ENCODE results near the gene TMBIM4.

DNA sequence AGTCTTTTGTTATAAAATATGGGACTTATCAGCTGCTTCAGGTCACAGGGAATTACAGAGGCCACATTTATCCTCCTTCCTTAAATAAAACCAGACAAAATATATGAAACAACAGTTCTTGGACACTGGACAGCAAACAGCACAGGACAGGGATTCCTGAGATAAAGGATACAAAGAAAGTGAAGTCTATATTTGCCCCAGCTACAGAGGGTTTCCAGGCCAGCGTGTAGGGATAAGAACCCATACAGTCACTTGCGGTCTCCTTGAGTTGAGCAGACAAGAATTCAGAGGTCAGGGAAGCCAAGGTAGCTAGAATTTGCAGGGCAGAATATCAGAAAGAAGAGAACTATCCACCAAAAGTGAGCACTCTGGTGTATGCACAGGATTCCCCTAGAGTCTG lies 30.5 kb downstream of the TMBIM4 start:
- TF ChIP-seq, protein P1, sequence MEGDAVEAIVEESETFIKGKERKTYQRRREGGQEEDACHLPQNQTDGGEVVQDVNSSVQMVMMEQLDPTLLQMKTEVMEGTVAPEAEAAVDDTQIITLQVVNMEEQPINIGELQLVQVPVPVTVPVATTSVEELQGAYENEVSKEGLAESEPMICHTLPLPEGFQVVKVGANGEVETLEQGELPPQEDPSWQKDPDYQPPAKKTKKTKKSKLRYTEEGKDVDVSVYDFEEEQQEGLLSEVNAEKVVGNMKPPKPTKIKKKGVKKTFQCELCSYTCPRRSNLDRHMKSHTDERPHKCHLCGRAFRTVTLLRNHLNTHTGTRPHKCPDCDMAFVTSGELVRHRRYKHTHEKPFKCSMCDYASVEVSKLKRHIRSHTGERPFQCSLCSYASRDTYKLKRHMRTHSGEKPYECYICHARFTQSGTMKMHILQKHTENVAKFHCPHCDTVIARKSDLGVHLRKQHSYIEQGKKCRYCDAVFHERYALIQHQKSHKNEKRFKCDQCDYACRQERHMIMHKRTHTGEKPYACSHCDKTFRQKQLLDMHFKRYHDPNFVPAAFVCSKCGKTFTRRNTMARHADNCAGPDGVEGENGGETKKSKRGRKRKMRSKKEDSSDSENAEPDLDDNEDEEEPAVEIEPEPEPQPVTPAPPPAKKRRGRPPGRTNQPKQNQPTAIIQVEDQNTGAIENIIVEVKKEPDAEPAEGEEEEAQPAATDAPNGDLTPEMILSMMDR (conservative IDR thresholded peaks at IDR 0.05 in 1 of 2, IDR thresholded peaks at IDR 0.05 in 1 of 2; ENCODE audit: extremely low read depth in 1 of 2, insufficient read depth in 1 of 2, low read depth in 1 of 2, low read length in 2 of 2): no peak
- TF ChIP-seq EZH2 (IDR thresholded peaks at IDR 0.05; ENCODE audit: borderline replicate concordance, low read length): no peak

Measured in mammary epithelial cell (primary cell).